ENCODE data around the gene STK38. TPM values are rescaled to one million over a fixed set of nuclear protein-coding genes. Genes with fewer than 3 reads are reported as not detected.

Gene STK38
- total and polyA plus RNA-seq, 4 donors, result 14.9 to 38.0 (median 20.7) TPM

DNA sequence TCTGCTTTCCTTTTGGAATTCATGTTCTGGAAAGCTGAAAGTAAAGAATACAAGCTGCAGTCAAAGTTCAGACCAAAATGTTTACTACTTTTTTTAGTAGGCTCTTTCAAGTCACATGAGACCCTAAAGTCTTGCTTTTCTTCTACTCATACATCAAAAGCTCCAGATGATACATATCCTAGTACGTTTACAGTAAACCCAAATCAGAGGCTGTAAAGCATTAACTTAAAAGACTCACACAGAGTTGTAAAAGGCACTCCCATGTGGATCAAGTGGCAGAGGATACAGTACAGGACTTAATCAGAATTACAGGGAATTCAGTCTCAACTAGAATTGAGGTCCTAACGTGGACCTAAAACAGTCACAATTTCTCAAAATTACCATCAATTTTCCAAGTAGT lies 40.7 kb downstream of the STK38 start:
- no peaks in the 10 kb centered on the region for H3K9me3 ChIP-seq (ENCODE audit: control insufficient read depth, low read length)
- no peak overlapping the region for H3K27ac ChIP-seq (ENCODE audit: low read depth in 1 of 2, low read length in 2 of 2)
- ATAC-seq (ENCODE audit: low FRiP score) (no peak), DNase-seq (no peak)
- no peaks in the 10 kb centered on the region for H3K4me1 ChIP-seq (ENCODE audit: control insufficient read depth in 1 of 2, insufficient read depth in 2 of 2, low read length in 2 of 2)
- no peak overlapping the region for H3K4me3 ChIP-seq (ENCODE audit: low read length in 2 of 2)
- WGBS, 2 donors, result 79 to 87% methylated on average over 2 of the region's 2 CpGs
- intact Hi-C loops (cut with DNase I), result no loop called here
- peaks cover 0 to 3% of the 10 kb centered on the region in 2 donors for H3K36me3 ChIP-seq (ENCODE audit: control insufficient read depth in 1 of 2, insufficient read depth in 2 of 2, low read length in 1 of 2)
- H3K27me3 ChIP-seq (ENCODE audit: control insufficient read depth in 1 of 2, insufficient read depth in 2 of 2, low read length in 1 of 2), result no peaks in the 10 kb centered on the region

DNA sequence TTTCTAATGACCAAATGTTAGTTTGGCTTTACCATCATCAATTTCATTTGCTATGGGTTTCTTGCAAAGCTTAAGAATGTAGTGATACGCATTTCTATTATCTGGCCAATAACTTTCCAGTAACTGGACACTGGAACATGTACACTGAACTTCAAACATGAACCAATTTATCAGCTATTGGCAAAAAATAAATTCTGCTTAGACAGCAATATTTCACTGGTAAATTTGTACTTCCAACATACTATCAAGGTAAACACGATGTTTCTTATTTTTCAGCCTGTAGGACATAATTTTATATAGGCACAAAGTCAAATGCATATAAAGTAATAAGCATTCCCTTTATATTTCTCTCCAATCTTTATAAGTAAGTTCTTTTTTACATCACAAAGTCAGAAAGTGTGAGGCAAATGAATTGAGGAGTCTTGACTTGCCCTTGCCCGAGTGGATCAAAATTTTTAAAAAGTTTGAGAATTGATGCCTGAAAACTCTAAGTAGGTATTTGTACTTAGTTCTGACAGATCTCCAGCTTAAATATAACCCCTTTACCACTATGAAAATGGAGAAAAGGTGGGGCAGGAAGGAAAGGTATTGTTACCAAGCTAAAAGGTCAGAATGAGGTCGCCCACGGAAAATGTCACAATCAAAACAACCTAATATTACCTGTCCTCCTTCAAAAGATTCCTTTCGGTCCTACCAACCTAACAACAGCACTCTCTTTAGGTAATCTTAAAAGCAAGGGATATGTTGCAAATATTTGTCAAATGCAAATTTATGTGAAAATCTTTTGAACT lies 41.3 kb downstream of the STK38 start:
- Histone ChIP-seq H3K4me1 (ENCODE audit: control insufficient read depth in 1 of 2, insufficient read depth in 2 of 2, low read length in 2 of 2) (no peaks in the 10 kb centered on the region), H3K36me3 (ENCODE audit: control insufficient read depth in 1 of 2, insufficient read depth in 2 of 2, low read length in 1 of 2) (peaks cover 0 to 2% of the 10 kb centered on the region in 2 donors), H3K4me3 (ENCODE audit: low read length in 2 of 2) (no peak overlapping the region), H3K27ac (ENCODE audit: low read depth in 1 of 2, low read length in 2 of 2) (no peak overlapping the region), H3K27me3 (ENCODE audit: control insufficient read depth in 1 of 2, insufficient read depth in 2 of 2, low read length in 1 of 2) (no peaks in the 10 kb centered on the region), H3K9me3 (ENCODE audit: control insufficient read depth, low read length) (no peaks in the 10 kb centered on the region)
- WGBS, 2 donors, result 88 to 94% methylated on average over 6 of the region's 6 CpGs
- DNase-seq, result no peak
- ATAC-seq (ENCODE audit: low FRiP score), result no peak
- intact Hi-C loops (cut with DNase I), result no loop called here

- H3K27ac ChIP-seq (ENCODE audit: low read depth in 1 of 2, low read length in 2 of 2), result no peak overlapping the region
- no peaks in the 10 kb centered on the region for H3K27me3 ChIP-seq (ENCODE audit: control insufficient read depth in 1 of 2, insufficient read depth in 2 of 2, low read length in 1 of 2)
- intact Hi-C loops (cut with DNase I), result no loop called here
- ATAC-seq (ENCODE audit: low FRiP score) (peak; percentile 54), DNase-seq (no peak)
- WGBS, 2 donors, result 95 to 98% methylated on average over 2 of the region's 2 CpGs
- peaks cover 0 to under 1% of the 10 kb centered on the region in 2 donors for H3K36me3 ChIP-seq (ENCODE audit: control insufficient read depth in 1 of 2, insufficient read depth in 2 of 2, low read length in 1 of 2)
- H3K4me1 ChIP-seq (ENCODE audit: control insufficient read depth in 1 of 2, insufficient read depth in 2 of 2, low read length in 2 of 2), result no peaks in the 10 kb centered on the region
- H3K4me3 ChIP-seq (ENCODE audit: low read length in 2 of 2), result no peak overlapping the region
- no peaks in the 10 kb centered on the region for H3K9me3 ChIP-seq (ENCODE audit: control insufficient read depth, low read length)
These were observed 42.3 kb downstream of the STK38 start for GRCh38 chr6:36504982-36505381.

DNA sequence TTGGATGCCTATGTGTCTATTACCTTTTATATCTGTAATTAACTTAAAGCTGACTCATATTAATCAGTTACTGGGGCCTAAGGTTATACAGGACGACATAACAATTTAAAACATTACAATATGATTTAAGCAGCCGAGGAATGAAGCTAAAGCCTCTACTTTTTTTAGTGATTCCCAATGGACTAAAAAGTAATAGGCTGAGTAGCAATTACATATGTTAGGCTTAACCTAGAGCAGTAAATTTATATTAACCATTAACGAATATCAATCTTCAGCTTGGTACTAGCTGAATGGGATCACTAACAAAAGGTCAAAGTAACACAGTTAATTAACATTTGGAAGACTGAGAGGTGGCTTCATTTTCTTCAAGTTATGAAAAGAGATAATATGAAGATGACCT lies 43.1 kb downstream of the STK38 start:
- DNase-seq, result no peak
- H3K27me3 ChIP-seq (ENCODE audit: control insufficient read depth in 1 of 2, insufficient read depth in 2 of 2, low read length in 1 of 2), result no peaks in the 10 kb centered on the region
- WGBS, 2 donors, result 80 to 85% methylated on average over 3 of the region's 3 CpGs
- no peaks in the 10 kb centered on the region for H3K4me1 ChIP-seq (ENCODE audit: control insufficient read depth in 1 of 2, insufficient read depth in 2 of 2, low read length in 2 of 2)
- peaks cover 0 to 4% of the 10 kb centered on the region in 2 donors for H3K36me3 ChIP-seq (ENCODE audit: control insufficient read depth in 1 of 2, insufficient read depth in 2 of 2, low read length in 1 of 2)
- H3K27ac ChIP-seq (ENCODE audit: low read depth in 1 of 2, low read length in 2 of 2), result no peak overlapping the region
- ATAC-seq (ENCODE audit: low FRiP score), result no peak
- intact Hi-C loops (cut with DNase I), result no loop called here
- H3K9me3 ChIP-seq (ENCODE audit: control insufficient read depth, low read length), result no peaks in the 10 kb centered on the region
- no peak overlapping the region for H3K4me3 ChIP-seq (ENCODE audit: low read length in 2 of 2)

DNA sequence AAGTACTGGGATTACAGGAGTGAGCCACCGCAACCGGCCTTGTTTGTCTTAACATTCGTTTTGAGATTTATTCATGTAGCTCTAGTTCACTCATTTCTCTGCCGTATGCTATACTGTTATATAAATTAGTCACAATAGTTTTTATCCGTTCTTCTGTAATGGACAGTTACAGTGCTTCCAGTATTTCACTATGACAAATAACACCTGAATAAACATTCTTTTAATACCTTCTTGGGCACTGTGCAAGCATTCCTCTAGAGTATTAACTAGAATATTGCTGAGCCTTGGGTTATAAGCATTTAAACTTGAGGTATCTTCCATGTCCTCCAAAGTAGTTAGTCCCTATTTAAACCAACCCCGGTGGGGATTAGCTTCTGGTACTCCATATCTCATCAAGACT lies 45.6 kb downstream of the STK38 start:
- H3K4me1 ChIP-seq (ENCODE audit: control insufficient read depth in 1 of 2, insufficient read depth in 2 of 2, low read length in 2 of 2), result no peaks in the 10 kb centered on the region
- no peaks in the 10 kb centered on the region for H3K9me3 ChIP-seq (ENCODE audit: control insufficient read depth, low read length)
- H3K4me3 ChIP-seq (ENCODE audit: low read length in 2 of 2), result no peak overlapping the region
- H3K27ac ChIP-seq (ENCODE audit: low read depth in 1 of 2, low read length in 2 of 2), result no peak overlapping the region
- 81 to 83% methylated on average over 6 of the region's 6 CpGs for WGBS, 2 donors
- DNase-seq, result no peak
- intact Hi-C loops (cut with DNase I), result no loop called here
- no peak for ATAC-seq (ENCODE audit: low FRiP score)
- peaks cover 0 to 4% of the 10 kb centered on the region in 2 donors for H3K36me3 ChIP-seq (ENCODE audit: control insufficient read depth in 1 of 2, insufficient read depth in 2 of 2, low read length in 1 of 2)
- H3K27me3 ChIP-seq (ENCODE audit: control insufficient read depth in 1 of 2, insufficient read depth in 2 of 2, low read length in 1 of 2), result no peaks in the 10 kb centered on the region

DNA sequence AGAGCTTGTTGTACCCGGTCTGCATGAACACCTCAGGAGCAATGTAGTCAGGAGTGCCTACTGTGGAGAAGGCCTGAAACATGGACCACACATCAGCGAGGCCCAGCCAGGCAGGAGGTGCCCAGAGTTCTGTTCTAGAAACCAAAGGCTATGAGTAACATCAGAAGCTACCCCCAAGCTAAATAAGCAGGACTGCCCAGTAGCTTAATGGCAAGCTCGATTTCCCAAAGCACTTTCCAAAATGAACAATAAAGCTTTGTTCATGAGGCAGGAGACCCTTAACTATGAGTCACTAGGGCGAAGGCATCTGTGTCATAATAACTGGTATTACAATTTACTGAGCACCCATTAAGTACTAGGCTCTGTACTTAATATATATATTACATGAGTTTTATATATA lies 47.4 kb downstream of the STK38 start:
- intact Hi-C loops (cut with DNase I), result no loop called here
- Histone ChIP-seq H3K4me3 (ENCODE audit: low read length in 2 of 2) (no peak overlapping the region), H3K27me3 (ENCODE audit: control insufficient read depth in 1 of 2, insufficient read depth in 2 of 2, low read length in 1 of 2) (no peaks in the 10 kb centered on the region), H3K36me3 (ENCODE audit: control insufficient read depth in 1 of 2, insufficient read depth in 2 of 2, low read length in 1 of 2) (peaks cover 0 to 5% of the 10 kb centered on the region in 2 donors), H3K9me3 (ENCODE audit: control insufficient read depth, low read length) (no peaks in the 10 kb centered on the region), H3K4me1 (ENCODE audit: control insufficient read depth in 1 of 2, insufficient read depth in 2 of 2, low read length in 2 of 2) (no peaks in the 10 kb centered on the region), H3K27ac (ENCODE audit: low read depth in 1 of 2, low read length in 2 of 2) (no peak overlapping the region)
- WGBS, 2 donors, result 87 to 90% methylated on average over 4 of the region's 4 CpGs
- ATAC-seq (ENCODE audit: low FRiP score) (no peak), DNase-seq (no peak)

GRCh38 chr6:36495086-36495485 lies 52.2 kb downstream of the STK38 start:
- ATAC-seq (ENCODE audit: low FRiP score) (no peak), DNase-seq (no peak)
- Histone ChIP-seq H3K9me3 (ENCODE audit: control insufficient read depth, low read length) (no peaks in the 10 kb centered on the region), H3K27me3 (ENCODE audit: control insufficient read depth in 1 of 2, insufficient read depth in 2 of 2, low read length in 1 of 2) (no peaks in the 10 kb centered on the region), H3K4me3 (ENCODE audit: low read length in 2 of 2) (no peak overlapping the region), H3K27ac (ENCODE audit: low read depth in 1 of 2, low read length in 2 of 2) (no peak overlapping the region), H3K36me3 (ENCODE audit: control insufficient read depth in 1 of 2, insufficient read depth in 2 of 2, low read length in 1 of 2) (peaks cover 0 to 5% of the 10 kb centered on the region in 2 donors), H3K4me1 (ENCODE audit: control insufficient read depth in 1 of 2, insufficient read depth in 2 of 2, low read length in 2 of 2) (no peaks in the 10 kb centered on the region)
- 96 to 97% methylated on average over 5 of the region's 5 CpGs for WGBS, 2 donors
- intact Hi-C loops (cut with DNase I), result no loop called here

DNA sequence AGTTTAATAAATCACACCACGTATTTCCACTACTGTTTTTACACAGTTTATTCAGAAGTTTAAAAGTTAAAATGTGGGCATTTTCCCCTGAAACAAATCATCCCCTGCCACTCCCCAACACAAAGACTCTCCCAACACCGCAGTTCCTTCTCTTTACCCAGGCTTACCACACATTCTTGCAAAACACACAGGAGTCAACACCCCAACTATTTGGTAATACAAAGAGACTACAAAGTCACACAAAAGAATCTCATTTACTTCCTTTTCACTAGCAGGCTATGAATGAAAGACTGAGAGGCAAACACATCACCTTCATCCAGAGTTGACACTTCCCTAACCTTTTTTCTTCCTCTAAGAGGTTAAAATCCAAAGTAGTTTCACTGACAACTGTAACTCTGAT lies 53.4 kb downstream of the STK38 start:
- WGBS, 2 donors, result 62 to 68% methylated on average over 2 of the region's 2 CpGs
- Histone ChIP-seq H3K4me3 (ENCODE audit: low read length in 2 of 2) (no peak overlapping the region), H3K36me3 (ENCODE audit: control insufficient read depth in 1 of 2, insufficient read depth in 2 of 2, low read length in 1 of 2) (peaks cover 0 to 2% of the 10 kb centered on the region in 2 donors), H3K27ac (ENCODE audit: low read depth in 1 of 2, low read length in 2 of 2) (no peak overlapping the region), H3K9me3 (ENCODE audit: control insufficient read depth, low read length) (no peaks in the 10 kb centered on the region), H3K27me3 (ENCODE audit: control insufficient read depth in 1 of 2, insufficient read depth in 2 of 2, low read length in 1 of 2) (no peaks in the 10 kb centered on the region), H3K4me1 (ENCODE audit: control insufficient read depth in 1 of 2, insufficient read depth in 2 of 2, low read length in 2 of 2) (no peaks in the 10 kb centered on the region)
- DNase-seq (no peak), ATAC-seq (ENCODE audit: low FRiP score) (no peak)
- intact Hi-C loops (cut with DNase I), result no loop called here

DNA sequence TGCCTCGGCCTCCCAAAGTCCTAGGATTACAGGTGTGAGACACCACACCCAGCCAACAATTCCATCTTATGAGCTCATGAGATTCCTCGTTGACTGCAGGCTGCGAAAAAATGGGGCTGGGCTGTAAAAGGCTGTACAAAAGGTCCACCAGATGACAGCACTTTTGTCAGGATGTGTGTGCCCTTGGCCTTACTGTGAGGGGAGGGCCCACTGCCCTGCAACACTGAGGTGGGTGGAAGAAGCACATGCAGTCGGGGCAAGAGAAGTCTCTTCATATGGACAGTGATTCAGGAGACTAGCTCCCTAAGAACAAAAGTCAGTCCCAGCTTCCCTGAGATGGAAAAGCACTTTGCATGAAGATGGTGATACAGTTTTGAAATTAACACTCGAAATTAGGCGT lies 54.0 kb downstream of the STK38 start:
- H3K27me3 ChIP-seq (ENCODE audit: control insufficient read depth in 1 of 2, insufficient read depth in 2 of 2, low read length in 1 of 2), result no peaks in the 10 kb centered on the region
- H3K27ac ChIP-seq (ENCODE audit: low read depth in 1 of 2, low read length in 2 of 2), result no peak overlapping the region
- intact Hi-C loops (cut with DNase I), result no loop called here
- H3K4me1 ChIP-seq (ENCODE audit: control insufficient read depth in 1 of 2, insufficient read depth in 2 of 2, low read length in 2 of 2), result no peaks in the 10 kb centered on the region
- H3K36me3 ChIP-seq (ENCODE audit: control insufficient read depth in 1 of 2, insufficient read depth in 2 of 2, low read length in 1 of 2), result peaks cover 0 to 2% of the 10 kb centered on the region in 2 donors
- H3K4me3 ChIP-seq (ENCODE audit: low read length in 2 of 2), result no peak overlapping the region
- no peaks in the 10 kb centered on the region for H3K9me3 ChIP-seq (ENCODE audit: control insufficient read depth, low read length)
- DNase-seq (no peak), ATAC-seq (ENCODE audit: low FRiP score) (no peak)
- WGBS, 2 donors, result 83 to 86% methylated on average over 6 of the region's 6 CpGs

Measured in aorta (tissue), 5 donors.